ENCODE results near the gene OR51I1.

OR51I1 gene

GRCh38 chr11:5486421-5486820 lies 45.1 kb upstream of the OR51I1 start:
- H3K27me3 ChIP-seq (ENCODE audit: insufficient read depth, poor library complexity, severe bottlenecking): no peaks in the 10 kb centered on the region
- no peaks in the 10 kb centered on the region for H3K36me3 ChIP-seq (ENCODE audit: low read depth)
- no peak overlapping the region for H3K4me3 ChIP-seq (ENCODE audit: severe bottlenecking)
- ATAC-seq (ENCODE audit: low read depth): no peak
- no peak for DNase-seq (ENCODE audit: low spot score)
- no peaks in the 10 kb centered on the region for H3K9me3 ChIP-seq (ENCODE audit: severe bottlenecking)
- no peaks in the 10 kb centered on the region for H3K4me1 ChIP-seq (ENCODE audit: insufficient read depth, poor library complexity, severe bottlenecking)
- H3K27ac ChIP-seq (ENCODE audit: poor library complexity, severe bottlenecking): no peak overlapping the region
- TF ChIP-seq, protein P1, sequence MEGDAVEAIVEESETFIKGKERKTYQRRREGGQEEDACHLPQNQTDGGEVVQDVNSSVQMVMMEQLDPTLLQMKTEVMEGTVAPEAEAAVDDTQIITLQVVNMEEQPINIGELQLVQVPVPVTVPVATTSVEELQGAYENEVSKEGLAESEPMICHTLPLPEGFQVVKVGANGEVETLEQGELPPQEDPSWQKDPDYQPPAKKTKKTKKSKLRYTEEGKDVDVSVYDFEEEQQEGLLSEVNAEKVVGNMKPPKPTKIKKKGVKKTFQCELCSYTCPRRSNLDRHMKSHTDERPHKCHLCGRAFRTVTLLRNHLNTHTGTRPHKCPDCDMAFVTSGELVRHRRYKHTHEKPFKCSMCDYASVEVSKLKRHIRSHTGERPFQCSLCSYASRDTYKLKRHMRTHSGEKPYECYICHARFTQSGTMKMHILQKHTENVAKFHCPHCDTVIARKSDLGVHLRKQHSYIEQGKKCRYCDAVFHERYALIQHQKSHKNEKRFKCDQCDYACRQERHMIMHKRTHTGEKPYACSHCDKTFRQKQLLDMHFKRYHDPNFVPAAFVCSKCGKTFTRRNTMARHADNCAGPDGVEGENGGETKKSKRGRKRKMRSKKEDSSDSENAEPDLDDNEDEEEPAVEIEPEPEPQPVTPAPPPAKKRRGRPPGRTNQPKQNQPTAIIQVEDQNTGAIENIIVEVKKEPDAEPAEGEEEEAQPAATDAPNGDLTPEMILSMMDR (IDR thresholded peaks at IDR 0.05; ENCODE audit: poor library complexity, severe bottlenecking): no peak

GRCh38 chr11:5486003-5486402 lies 44.7 kb upstream of the OR51I1 start:
- DNase-seq (ENCODE audit: low spot score): no peak
- no peaks in the 10 kb centered on the region for H3K36me3 ChIP-seq (ENCODE audit: low read depth)
- no peaks in the 10 kb centered on the region for H3K27me3 ChIP-seq (ENCODE audit: insufficient read depth, poor library complexity, severe bottlenecking)
- H3K4me1 ChIP-seq (ENCODE audit: insufficient read depth, poor library complexity, severe bottlenecking): no peaks in the 10 kb centered on the region
- H3K9me3 ChIP-seq (ENCODE audit: severe bottlenecking): no peaks in the 10 kb centered on the region
- no peak for ATAC-seq (ENCODE audit: low read depth)
- no peak overlapping the region for H3K27ac ChIP-seq (ENCODE audit: poor library complexity, severe bottlenecking)
- H3K4me3 ChIP-seq (ENCODE audit: severe bottlenecking): no peak overlapping the region
- TF ChIP-seq, protein P1 (IDR thresholded peaks at IDR 0.05; ENCODE audit: poor library complexity, severe bottlenecking): no peak

- Histone ChIP-seq H3K27me3 (ENCODE audit: insufficient read depth, poor library complexity, severe bottlenecking) (peaks cover 19% of the 10 kb centered on the region), H3K4me3 (ENCODE audit: severe bottlenecking) (no peak overlapping the region), H3K4me1 (ENCODE audit: insufficient read depth, poor library complexity, severe bottlenecking) (no peaks in the 10 kb centered on the region), H3K36me3 (ENCODE audit: low read depth) (no peaks in the 10 kb centered on the region), H3K27ac (ENCODE audit: poor library complexity, severe bottlenecking) (no peak overlapping the region), H3K9me3 (ENCODE audit: severe bottlenecking) (no peaks in the 10 kb centered on the region)
- peak; percentile 68; the same call in 1 of the 3 replicates for ATAC-seq (ENCODE audit: low read depth)
- DNase-seq (ENCODE audit: low spot score): no peak
- TF ChIP-seq, protein P1 (IDR thresholded peaks at IDR 0.05; ENCODE audit: poor library complexity, severe bottlenecking): peak; percentile 86
Measured at GRCh38 chr11:5476186-5476819, 35.0 kb upstream of the OR51I1 start.

GRCh38 chr11:5473921-5474320 lies 32.6 kb upstream of the OR51I1 start:
- TF ChIP-seq, protein P1 (IDR thresholded peaks at IDR 0.05; ENCODE audit: poor library complexity, severe bottlenecking): no peak
- Histone ChIP-seq H3K4me3 (ENCODE audit: severe bottlenecking) (no peak overlapping the region), H3K9me3 (ENCODE audit: severe bottlenecking) (no peaks in the 10 kb centered on the region), H3K27me3 (ENCODE audit: insufficient read depth, poor library complexity, severe bottlenecking) (peaks cover 19% of the 10 kb centered on the region), H3K36me3 (ENCODE audit: low read depth) (no peaks in the 10 kb centered on the region), H3K4me1 (ENCODE audit: insufficient read depth, poor library complexity, severe bottlenecking) (no peaks in the 10 kb centered on the region), H3K27ac (ENCODE audit: poor library complexity, severe bottlenecking) (no peak overlapping the region)
- DNase-seq (ENCODE audit: low spot score) (no peak), ATAC-seq (ENCODE audit: low read depth) (no peak)

DNA sequence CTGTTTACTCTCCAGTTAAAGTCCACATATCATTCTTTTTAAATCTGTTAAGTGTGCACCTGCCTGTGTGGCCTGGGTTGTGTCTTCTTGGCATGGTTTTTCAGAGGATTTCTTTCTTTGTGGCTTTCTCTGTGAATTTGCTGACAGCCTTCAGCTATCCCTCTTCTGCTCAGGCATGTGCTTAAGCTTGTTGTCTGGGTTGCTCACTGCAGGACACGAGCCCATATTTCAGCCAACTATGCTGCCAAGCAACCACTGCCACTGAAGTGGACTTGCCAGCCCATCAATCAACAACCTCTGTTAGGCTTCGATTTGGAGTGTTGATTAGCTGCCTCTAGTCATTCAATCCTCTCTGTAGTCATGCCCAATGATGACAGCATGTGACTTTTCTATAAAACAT lies 26.2 kb upstream of the OR51I1 start:
- peaks cover 3% of the 10 kb centered on the region for H3K27me3 ChIP-seq (ENCODE audit: insufficient read depth, poor library complexity, severe bottlenecking)
- no peaks in the 10 kb centered on the region for H3K4me1 ChIP-seq (ENCODE audit: insufficient read depth, poor library complexity, severe bottlenecking)

More for the DNA sequence above, 26.2 kb upstream of the OR51I1 start:
- Histone ChIP-seq H3K36me3 (ENCODE audit: low read depth) (no peaks in the 10 kb centered on the region), H3K9me3 (ENCODE audit: severe bottlenecking) (no peaks in the 10 kb centered on the region), H3K27ac (ENCODE audit: poor library complexity, severe bottlenecking) (no peak overlapping the region), H3K4me3 (ENCODE audit: severe bottlenecking) (no peak overlapping the region)
- ATAC-seq (ENCODE audit: low read depth): no peak
- DNase-seq (ENCODE audit: low spot score): no peak
- TF ChIP-seq, protein P1 (IDR thresholded peaks at IDR 0.05; ENCODE audit: poor library complexity, severe bottlenecking): no peak
